Brain pericyte (primary cell): ENCODE results near the gene PTPRN2.
"Not testable (repeated sequence)": the region's sequence is repeated elsewhere in the genome, so short reads cannot be mapped to it uniquely, and the experiment has no call there.

Experiments used
- DNase-seq: peaks from one replicate; pipeline ENCODE4 v3.0.0-alpha.2; 2012; ENCODE audit warnings: low read depth, low spot score

The PTPRN2 gene

GRCh38 chr7:157904211-157904865 is 683.3 kb downstream of the PTPRN2 start:
- no peak for DNase-seq

DNA sequence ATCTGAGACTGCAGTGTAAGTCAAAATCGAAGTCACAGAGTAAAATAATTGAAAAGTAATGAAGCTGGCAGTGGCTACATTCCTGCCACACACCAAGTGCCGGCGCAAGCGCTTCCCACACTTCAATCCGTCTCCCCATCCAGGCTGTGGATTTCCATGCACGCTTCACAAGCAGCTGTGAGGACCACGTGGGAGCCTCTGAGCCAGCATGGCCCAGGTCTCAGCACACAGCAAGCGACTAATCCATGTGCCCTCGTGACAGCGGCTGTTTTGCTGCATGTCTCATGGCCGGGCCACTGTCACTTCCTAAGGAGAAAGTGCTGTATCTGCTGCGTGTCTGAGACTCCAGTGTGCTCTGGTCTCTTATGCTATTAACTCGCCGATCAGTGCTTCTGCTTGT is 683.9 kb downstream of the PTPRN2 start:
- no peak for DNase-seq

GRCh38 chr7:157903296-157903695 is 684.3 kb downstream of the PTPRN2 start:
- DNase-seq, result no peak

DNA sequence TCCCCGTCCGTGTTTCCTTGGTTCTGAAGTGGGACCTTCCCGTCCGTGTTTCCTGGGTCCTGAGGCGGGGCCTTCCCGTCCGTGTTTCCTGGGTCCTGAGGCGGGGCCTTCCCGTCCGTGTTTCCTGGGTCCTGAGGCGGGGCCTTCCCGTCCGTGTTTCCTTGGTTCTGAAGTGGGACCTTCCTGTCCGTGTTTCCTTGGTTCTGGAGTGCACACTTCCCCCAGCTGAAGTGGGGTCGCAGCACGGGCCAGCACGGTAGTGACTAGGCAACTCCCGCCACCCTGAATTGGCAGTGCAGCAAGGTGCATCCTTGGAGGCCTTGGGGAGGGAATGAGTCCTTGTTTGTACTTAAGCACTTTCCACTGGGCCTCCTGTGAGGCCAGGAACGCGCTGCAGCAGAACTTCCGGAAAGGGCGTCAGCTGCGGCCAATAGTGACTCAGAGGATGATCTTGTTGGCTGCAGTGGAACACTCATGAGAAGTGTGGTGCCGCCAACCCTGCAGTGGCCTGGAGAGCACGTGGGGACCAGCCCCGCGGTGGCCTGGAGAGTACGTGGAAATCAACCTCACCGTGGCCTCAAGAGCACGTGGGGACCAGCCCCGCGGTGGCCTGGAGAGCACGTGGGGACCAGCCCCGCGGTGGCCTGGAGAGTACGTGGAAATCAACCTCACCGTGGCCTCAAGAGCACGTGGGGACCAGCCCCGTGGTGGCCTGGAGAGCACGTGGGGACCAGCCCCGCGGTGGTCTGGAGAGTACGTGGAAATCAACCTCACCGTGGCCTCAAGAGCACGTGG is 685.6 kb downstream of the PTPRN2 start:
- DNase-seq, result not testable (repeated sequence)

DNA sequence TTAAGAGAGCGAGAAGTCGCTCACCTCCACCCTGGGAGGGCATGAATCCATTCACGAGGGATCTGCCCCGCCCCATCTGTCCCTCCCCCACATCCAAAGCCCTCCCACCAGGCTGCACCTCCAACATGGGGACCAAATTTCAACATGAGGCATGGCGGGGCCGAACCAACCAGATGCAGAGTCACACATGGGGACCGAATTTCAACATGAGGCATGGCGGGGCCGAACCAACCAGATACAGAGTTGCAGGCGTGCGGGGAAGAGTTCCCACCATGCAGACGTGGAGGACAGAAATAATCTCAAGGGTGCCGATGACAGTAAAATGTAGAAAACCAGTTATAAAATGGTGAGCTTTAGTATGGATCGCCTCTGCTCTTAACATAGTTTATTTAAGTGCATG is 686.5 kb downstream of the PTPRN2 start:
- no peak for DNase-seq

DNA sequence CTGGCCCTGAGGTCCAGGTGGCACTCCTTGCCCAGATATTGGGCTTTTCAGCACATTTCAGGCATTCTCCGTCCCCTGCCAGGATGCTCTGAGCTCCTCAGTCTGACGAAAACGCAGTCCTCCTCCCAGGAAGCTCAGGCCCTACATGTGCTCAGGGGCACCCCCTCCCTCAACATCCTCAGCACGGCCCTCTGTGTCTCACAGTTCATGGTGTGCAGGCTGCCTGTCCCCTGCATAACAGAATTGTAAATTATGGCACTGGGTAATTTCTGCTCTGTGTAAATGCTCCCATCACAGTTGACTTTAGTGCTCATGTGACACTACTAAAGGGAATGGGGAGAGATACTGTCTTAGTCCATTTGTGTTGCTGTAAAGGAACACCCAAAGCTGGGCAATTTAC is 687.1 kb downstream of the PTPRN2 start:
- no peak for DNase-seq

DNA sequence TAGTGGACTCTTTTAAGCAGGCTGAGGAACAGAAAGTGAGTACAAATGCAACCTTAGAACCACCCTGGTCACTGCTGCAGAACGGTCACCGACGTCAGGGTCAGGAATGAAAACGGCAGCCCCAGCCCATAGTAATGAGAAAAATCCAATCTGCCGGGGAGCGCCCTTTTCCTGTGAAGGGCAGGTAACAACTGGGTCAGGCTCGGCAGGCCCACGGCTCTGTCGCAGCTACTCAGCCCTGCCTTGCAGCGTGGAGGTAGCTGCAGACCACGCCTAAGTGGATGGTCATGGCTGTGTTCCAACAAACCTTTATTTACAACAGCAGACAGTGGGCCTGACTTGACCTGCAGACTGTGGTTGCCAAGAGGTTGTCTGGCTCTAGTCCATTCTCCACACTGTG is 687.6 kb downstream of the PTPRN2 start:
- DNase-seq, result no peak

- no peak for DNase-seq
Observed at GRCh38 chr7:157898802-157899505, 688.7 kb downstream of the PTPRN2 start.

DNA sequence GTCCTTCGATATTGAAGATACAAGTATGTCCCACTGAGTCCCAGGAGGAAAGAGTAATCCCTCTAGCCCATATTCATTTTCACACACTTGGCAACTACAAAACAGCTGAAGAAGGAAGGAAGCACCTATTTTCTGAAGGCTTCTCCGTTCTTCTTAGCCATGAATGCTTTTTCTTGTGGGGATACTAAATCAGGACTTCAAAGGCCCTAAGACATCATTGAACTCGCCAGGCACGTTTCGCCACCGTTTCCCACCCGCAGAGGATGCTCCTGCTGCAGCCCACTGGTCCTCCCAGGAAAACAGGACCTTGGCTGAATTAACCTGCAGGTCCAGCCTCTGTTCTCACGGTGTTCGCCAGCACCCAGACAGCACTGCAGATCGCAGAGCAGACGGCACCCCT is 689.4 kb downstream of the PTPRN2 start:
- DNase-seq, result no peak

DNA sequence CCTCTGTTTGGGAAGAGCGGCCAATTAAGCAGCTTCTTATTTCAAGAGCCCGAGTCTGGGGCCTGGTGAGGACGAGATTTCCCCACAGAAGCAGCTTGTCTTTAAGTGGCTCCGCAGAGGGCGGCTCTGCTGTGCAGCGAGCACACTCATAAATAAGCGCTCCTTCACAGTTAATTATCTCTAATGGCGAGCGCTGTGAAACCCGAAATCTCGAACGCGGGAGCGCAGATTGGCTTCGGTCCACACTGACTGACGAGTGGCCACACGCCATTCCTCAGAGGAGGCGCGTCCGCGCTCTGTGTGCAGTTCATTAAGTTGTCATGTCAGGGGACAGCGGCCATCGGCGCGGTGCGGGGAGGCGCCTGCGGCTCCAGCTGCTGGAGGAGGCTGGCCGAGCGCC is 689.9 kb downstream of the PTPRN2 start:
- no peak for DNase-seq

DNA sequence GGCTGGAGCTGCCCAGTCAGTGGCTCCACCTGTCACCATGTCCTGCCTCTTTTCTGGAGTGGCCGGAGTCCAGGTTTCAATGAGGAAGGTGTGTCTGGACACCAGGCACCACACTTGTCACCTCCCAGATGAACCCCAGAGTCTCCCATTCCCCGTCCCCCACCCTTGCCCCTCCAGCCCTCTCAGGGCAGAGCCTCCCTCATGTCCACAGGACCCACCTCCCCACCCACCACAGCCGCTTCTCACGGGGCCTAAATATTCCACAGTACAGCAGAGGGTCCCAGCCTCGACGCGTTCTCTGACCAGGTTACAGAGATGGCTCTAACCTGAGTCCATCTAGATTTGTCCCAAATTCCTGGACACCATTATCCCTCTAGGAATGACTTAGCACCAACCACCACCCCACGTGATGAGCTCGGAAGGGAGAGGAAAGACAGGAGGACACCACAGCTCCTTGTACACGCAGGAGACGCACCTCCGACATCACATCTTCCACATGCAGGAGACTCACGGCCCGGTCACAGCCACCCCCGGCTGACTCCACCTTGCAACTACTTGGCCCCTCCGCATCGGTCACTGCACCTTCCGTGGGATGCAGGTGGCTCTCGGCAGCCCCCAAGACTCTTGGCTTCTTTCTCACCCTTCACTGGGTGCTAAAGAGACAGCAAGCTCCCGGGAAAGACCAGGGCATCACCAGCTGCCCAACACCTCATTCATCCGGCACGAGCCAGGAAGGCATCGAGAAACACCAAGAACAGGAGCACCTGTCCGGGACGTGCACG is 690.7 kb downstream of the PTPRN2 start:
- no peak for DNase-seq

- not testable (repeated sequence) for DNase-seq
Observed at GRCh38 chr7:157896376-157896675, 691.3 kb downstream of the PTPRN2 start.

GRCh38 chr7:157895520-157896375 is 691.9 kb downstream of the PTPRN2 start:
- DNase-seq, result no peak

- DNase-seq, result not testable (repeated sequence)
Observed at GRCh38 chr7:157895098-157895497, 692.5 kb downstream of the PTPRN2 start.

DNA sequence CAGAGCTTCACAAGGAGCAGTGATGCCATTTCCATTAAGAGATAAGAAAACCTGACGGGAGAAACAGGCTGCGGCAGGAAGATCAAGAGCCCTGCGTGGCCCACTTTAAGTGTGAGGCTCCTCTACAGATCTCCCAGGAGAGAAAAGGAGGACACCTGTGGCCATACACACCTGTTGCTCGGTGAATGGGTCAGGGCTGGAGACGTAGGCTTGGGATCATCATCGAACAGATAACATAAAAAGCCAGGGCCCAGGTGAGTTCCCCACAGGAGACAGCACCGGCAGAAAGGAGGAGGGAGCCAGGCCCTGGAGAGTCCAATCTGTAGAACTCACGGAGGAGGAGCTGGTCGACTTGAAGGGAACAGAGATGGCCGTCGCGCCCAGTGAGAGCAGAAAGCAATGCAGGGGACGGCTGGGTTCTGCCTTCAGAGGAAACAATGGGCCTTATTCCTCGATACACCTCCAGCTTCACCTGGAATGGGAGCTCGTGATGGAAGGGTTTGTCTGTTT is 694.0 kb downstream of the PTPRN2 start:
- DNase-seq, result no peak

- DNase-seq, result no peak
Observed at GRCh38 chr7:157892751-157893523, 694.7 kb downstream of the PTPRN2 start.

- DNase-seq, result no peak
Observed at GRCh38 chr7:157890921-157891401, 696.7 kb downstream of the PTPRN2 start.

DNA sequence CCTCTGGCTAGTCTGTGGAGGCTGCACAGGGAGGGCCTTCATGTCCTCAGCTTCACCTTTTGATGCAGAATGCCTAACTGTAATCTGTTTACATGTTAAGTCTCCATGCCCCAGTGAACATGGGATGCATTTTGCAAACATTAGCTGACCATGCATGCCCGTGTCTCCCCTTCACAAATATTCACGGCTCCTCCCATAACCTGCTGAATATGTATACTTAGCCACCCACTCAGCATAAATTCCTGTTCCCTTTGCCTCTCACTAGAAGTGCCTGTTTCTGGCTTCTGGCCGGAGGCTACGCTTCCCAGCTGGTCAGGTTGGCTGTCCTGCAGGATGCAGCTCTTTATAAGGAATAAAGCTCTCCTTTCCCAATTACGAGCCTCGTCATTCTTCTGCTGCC is 698.1 kb downstream of the PTPRN2 start:
- no peak for DNase-seq

- DNase-seq, result no peak
Observed at GRCh38 chr7:157888579-157888978, 699.0 kb downstream of the PTPRN2 start.

DNA sequence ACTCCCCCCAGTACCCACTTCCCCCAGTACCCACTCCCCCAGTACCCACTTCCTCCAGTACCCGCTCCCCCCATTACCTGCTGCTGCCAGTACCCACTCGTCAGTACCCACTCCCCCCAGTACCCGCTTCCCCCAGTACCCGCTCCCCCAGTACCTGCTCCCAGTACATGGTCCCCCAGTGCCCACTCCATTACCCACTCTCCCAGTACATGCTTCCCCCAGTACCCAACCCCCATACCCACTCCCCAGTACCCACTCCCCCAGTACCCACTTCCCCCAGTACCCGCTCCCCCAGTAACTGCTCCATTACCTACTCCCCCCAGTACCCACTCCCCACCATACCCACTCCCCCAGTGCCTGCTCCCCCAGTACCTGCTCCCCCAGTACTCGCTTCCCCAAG is 700.2 kb downstream of the PTPRN2 start:
- no peak for DNase-seq
